H1 (cell line): Measurements from ENCODE around the gene FZD4. TPM values are rescaled to one million over a fixed set of nuclear protein-coding genes. Genes with fewer than 3 reads are reported as not detected.
"Not testable (repeated sequence)": the region's sequence is repeated elsewhere in the genome, so short reads cannot be mapped to it uniquely, and the experiment has no call there.

Experiments
- CTCF ChIA-PET: fragments of 300-600 bp; sonication (Branson Sonifier 250); formaldehyde crosslinking; loops from one replicate; lab custom pipeline; 2021; ENCODE audit not compliant: partially characterized antibody; lab: Charles Lee
- POLR2A ChIA-PET: fragments of 300-600 bp; sonication (Branson Sonifier 250); formaldehyde crosslinking; loops from one replicate; lab custom pipeline; 2021; ENCODE audit warnings: inconsistent platforms; ENCODE audit not compliant: partially characterized antibody; lab: Charles Lee
- DNase-seq, 2 experiments: peaks; one replicate each; pipeline versions ENCODE4 v3.0.0 to v3.0.0-alpha.2; 2010 to 2022; ENCODE audit warnings: low spot score in 2 of 2, low read depth in 1 of 2, mixed read lengths in 1 of 2
- FAIRE-seq: peaks from 2 replicates; lab custom pipeline; 2011; peaks lifted over from hg19 to GRCh38; lab: Jason Lieb, UNC
- H2AFZ ChIP-seq: 2 replicates; pipeline ENCODE4 v1.8.1; 2012; ENCODE audit warnings: low read length, inconsistent platforms
- H2AK5ac ChIP-seq: 2 replicates; pipeline ENCODE4 v1.6.1; 2013; ENCODE audit warnings: low read depth, low read length
- H2BK120ac ChIP-seq: replicated peaks from 2 replicates; pipeline ENCODE3; 2013; ENCODE audit warnings: low read depth, low read length, inconsistent platforms
- H2BK12ac ChIP-seq: 2 replicates; pipeline ENCODE4 v1.6.1; 2013; ENCODE audit warnings: low read depth, low read length
- H2BK15ac ChIP-seq: 2 replicates; pipeline ENCODE4 v1.6.1; 2013; ENCODE audit warnings: low read length
- H2BK20ac ChIP-seq: 2 replicates; pipeline ENCODE4 v1.6.1; 2013; ENCODE audit warnings: low read length
- H2BK5ac ChIP-seq: 2 replicates; pipeline ENCODE4 v1.6.1; 2013; ENCODE audit warnings: low read depth, low read length
- H3K14ac ChIP-seq: 2 replicates; pipeline ENCODE4 v1.6.1; 2013; ENCODE audit warnings: inconsistent platforms; ENCODE audit not compliant: insufficient read length
- H3K18ac ChIP-seq: 2 replicates; pipeline ENCODE4 v1.6.1; 2013; ENCODE audit warnings: low read length; ENCODE audit errors: extremely low read depth
- H3K23ac ChIP-seq: 2 replicates; pipeline ENCODE4 v1.6.1; 2013; ENCODE audit warnings: inconsistent platforms; ENCODE audit not compliant: insufficient read length
- H3K23me2 ChIP-seq: 2 replicates; pipeline ENCODE4 v1.6.1; 2013; ENCODE audit warnings: low read depth, low read length
- H3K27ac ChIP-seq: 2 replicates; pipeline ENCODE4 v1.6.1; 2011; ENCODE audit warnings: low read depth, low read length, inconsistent platforms
- H3K27me3 ChIP-seq, 4 experiments: replicated peaks in 1 of 4; 1 replicate in 1 of 4; 2 replicates in 3 of 4; pipeline versions ENCODE4 v1.6.1 to v1.8.1; 2011 to 2013; ENCODE audit warnings: low read length in 3 of 4, mild to moderate bottlenecking in 3 of 4, inconsistent platforms in 2 of 4, mixed read lengths in 2 of 4, moderate library complexity in 1 of 4; ENCODE audit not compliant: control insufficient read depth in 3 of 4, insufficient read depth in 3 of 4; ENCODE audit errors: extremely low read depth in 1 of 4
- H3K36me3 ChIP-seq, 4 experiments: 2 replicates each; pipeline versions ENCODE4 v1.6.1 to v1.8.1; 2011 to 2013; ENCODE audit warnings: mild to moderate bottlenecking in 4 of 4, low read length in 3 of 4, moderate library complexity in 2 of 4, control low read depth in 1 of 4, inconsistent platforms in 1 of 4; ENCODE audit not compliant: insufficient read depth in 4 of 4, control insufficient read depth in 2 of 4
- H3K4ac ChIP-seq: replicated peaks from 2 replicates; pipeline ENCODE3; 2013; ENCODE audit warnings: low read length, low read depth, mixed read lengths, inconsistent platforms; ENCODE audit not compliant: insufficient read length
- H3K4me1 ChIP-seq, 4 experiments: replicated peaks in 1 of 4; 1 replicate in 1 of 4; 2 replicates in 3 of 4; pipeline versions ENCODE4 v1.6.1 to v1.8.1; 2011 to 2013; ENCODE audit warnings: low read length in 3 of 4, inconsistent platforms in 2 of 4, mixed read lengths in 1 of 4; ENCODE audit not compliant: insufficient read depth in 4 of 4, control insufficient read depth in 3 of 4
- H3K4me2 ChIP-seq, 2 experiments: 2 replicates each; pipeline versions ENCODE4 v1.6.1 to v1.8.1; 2011 to 2013; ENCODE audit warnings: low read depth in 2 of 2, low read length in 2 of 2, control low read depth in 1 of 2, inconsistent platforms in 1 of 2, mild to moderate bottlenecking in 1 of 2; ENCODE audit not compliant: insufficient read depth in 1 of 2
- H3K4me3 ChIP-seq, 4 experiments: fragments of 200-600, 300-600 bp in 1 of 4; sonication (generic), shearing (Covaris generic), sonication (Bioruptor Twin) in 1 of 4; 2 replicates each; pipeline versions ENCODE4 v1.5.1 to v1.8.1; 2011 to 2016; ENCODE audit warnings: low read length in 4 of 4, low read depth in 3 of 4, control low read depth in 2 of 4, inconsistent platforms in 2 of 4, mild to moderate bottlenecking in 2 of 4, mixed read lengths in 1 of 4, moderate library complexity in 1 of 4; ENCODE audit not compliant: insufficient read depth in 2 of 4; ENCODE audit errors: extremely low read depth in 1 of 4
- H3K56ac ChIP-seq: replicated peaks from 2 replicates; pipeline ENCODE3; 2013; ENCODE audit warnings: low read depth, mild to moderate bottlenecking, mixed read lengths, low read length, inconsistent platforms; ENCODE audit not compliant: insufficient read length
- H3K79me1 ChIP-seq: 2 replicates; pipeline ENCODE4 v1.6.1; 2013; ENCODE audit warnings: low read depth, low read length, control low read depth
- H3K79me2 ChIP-seq, 2 experiments: 2 replicates each; pipeline versions ENCODE4 v1.6.1 to v1.8.1; 2012 to 2013; ENCODE audit warnings: low read length in 2 of 2, mild to moderate bottlenecking in 2 of 2, inconsistent platforms in 1 of 2; ENCODE audit not compliant: insufficient read depth in 2 of 2, control insufficient read depth in 1 of 2
- H3K9ac ChIP-seq, 4 experiments: replicated peaks in 1 of 4; 1 replicate in 1 of 4; 2 replicates in 3 of 4; pipeline versions ENCODE4 v1.6.1 to v1.8.1; 2011 to 2013; ENCODE audit warnings: low read depth in 3 of 4, low read length in 3 of 4, control low read depth in 2 of 4, mild to moderate bottlenecking in 2 of 4, moderate library complexity in 2 of 4, inconsistent platforms in 1 of 4; ENCODE audit errors: extremely low read depth in 1 of 4
- H3K9me3 ChIP-seq, 2 experiments: 2 replicates each; pipeline versions ENCODE4 v1.6.1 to v1.8.1; 2012 to 2013; ENCODE audit warnings: mild to moderate bottlenecking in 2 of 2, moderate library complexity in 2 of 2, control low read depth in 1 of 2, inconsistent platforms in 1 of 2, low read depth in 1 of 2, low read length in 1 of 2, mixed read lengths in 1 of 2; ENCODE audit not compliant: insufficient read depth in 2 of 2
- H4K20me1 ChIP-seq, 2 experiments: replicated peaks in 1 of 2; 2 replicates each; pipeline versions ENCODE3 to v1.8.1; 2011 to 2013; ENCODE audit warnings: inconsistent platforms in 2 of 2, low read length in 2 of 2, mild to moderate bottlenecking in 1 of 2; ENCODE audit not compliant: insufficient read depth in 2 of 2, control insufficient read depth in 1 of 2
- H4K5ac ChIP-seq: 2 replicates; pipeline ENCODE4 v1.6.1; 2013; ENCODE audit warnings: low read length, low read depth, mixed read lengths, inconsistent platforms; ENCODE audit not compliant: insufficient read length
- H4K8ac ChIP-seq: 2 replicates; pipeline ENCODE4 v1.8.0; 2013; ENCODE audit warnings: mild to moderate bottlenecking, moderate library complexity, low read length, inconsistent platforms; ENCODE audit not compliant: insufficient read depth; ENCODE audit errors: extremely low read depth
- H4K91ac ChIP-seq: replicated peaks from 2 replicates; pipeline ENCODE3; 2013; ENCODE audit warnings: low read length, mixed read lengths, inconsistent platforms; ENCODE audit not compliant: insufficient read length
- BRCA1 ChIP-seq: IDR thresholded peaks from 2 replicates; pipeline ENCODE4 v1.6.1; 2012; ENCODE audit warnings: low read depth, low read length, improper control_type of control experiment
- EP300 ChIP-seq, 2 experiments: IDR thresholded peaks; 1 replicate in 1 of 2; 2 replicates in 1 of 2; pipeline ENCODE4 v1.6.1; 2011 to 2012; ENCODE audit warnings: low read depth in 2 of 2, low read length in 2 of 2, mild to moderate bottlenecking in 2 of 2, borderline replicate concordance in 1 of 2, inconsistent platforms in 1 of 2, moderate library complexity in 1 of 2
- GABPA ChIP-seq: IDR thresholded peaks from 2 replicates; pipeline ENCODE4 v1.6.1; 2011; ENCODE audit warnings: mild to moderate bottlenecking, low read length, moderate library complexity, borderline replicate concordance; ENCODE audit not compliant: insufficient read depth
- GTF2F1 ChIP-seq: IDR thresholded peaks from 2 replicates; pipeline ENCODE4 v1.6.1; 2012; ENCODE audit warnings: low read depth, low read length, improper control_type of control experiment, borderline replicate concordance
- HDAC2 ChIP-seq, 2 experiments: fragments of 300-600 bp in 1 of 2; sonication (generic) in 1 of 2; IDR thresholded peaks; 2 replicates each; pipeline ENCODE4 v1.6.1; 2011 to 2012; ENCODE audit warnings: low read depth in 2 of 2, low read length in 2 of 2, mild to moderate bottlenecking in 2 of 2, moderate library complexity in 2 of 2, borderline replicate concordance in 1 of 2, inconsistent platforms in 1 of 2
- JUND ChIP-seq: IDR thresholded peaks from 2 replicates; pipeline ENCODE4 v1.6.1; 2011; ENCODE audit warnings: mild to moderate bottlenecking, improper control_type of control experiment, low read length
- KDM1A ChIP-seq: fragments of 200-600, 300-600 bp; sonication (generic); IDR thresholded peaks from 2 replicates; pipeline ENCODE4 v1.7.1; 2016; ENCODE audit warnings: mild to moderate bottlenecking, low read length, borderline replicate concordance
- MAX ChIP-seq: IDR thresholded peaks from 2 replicates; pipeline ENCODE4 v1.6.1; 2012; ENCODE audit warnings: inconsistent platforms
- SP1 ChIP-seq: IDR thresholded peaks from 2 replicates; pipeline ENCODE4 v1.6.1; 2011; ENCODE audit warnings: low read depth, low read length
- SP4 ChIP-seq: IDR thresholded peaks from 2 replicates; pipeline ENCODE4 v1.6.1; 2012; ENCODE audit warnings: low read length, inconsistent platforms
- WGBS, 2 experiments: shearing (Covaris generic) in 1 of 2; methylation state at CpG; one replicate each; pipeline versions ENCODE4 v1.1.6 to v1.1.7; 2013 to 2015; ENCODE audit warnings: low lambda C conversion rate in 2 of 2, mixed read lengths in 2 of 2, inconsistent platforms in 1 of 2, low coverage in 1 of 2, missing lambda C conversion rate in 1 of 2; ENCODE audit not compliant: insufficient replicate concordance in 2 of 2, insufficient coverage in 1 of 2, insufficient read length in 1 of 2; ENCODE audit errors: extremely low coverage in 1 of 2, missing lambda C conversion rate in 1 of 2; 5-methylcytosine and 5-hydroxymethylcytosine counted together
- polyA plus RNA-seq, 7 experiments: library from polyadenylated mRNA; depleted of rRNA in 3 of 7; stranded (reverse) in 5 of 7; unstranded in 2 of 7; fragments of >200 nt in 5 of 7; fragments of 200-250 nt in 2 of 7; gene quantifications; 1 replicate in 5 of 7; 2 replicates in 1 of 7; 4 replicates in 1 of 7; pipeline versions ENCODE4 v1.2.1 to v1.2.3, GENCODE V29; 2011 to 2013; ENCODE audit warnings: missing spikeins in 2 of 7, mixed read lengths in 2 of 7
- total RNA-seq: library from RNA; stranded (reverse); fragmentation: NEBNext Ultra II Directional; extraction: Animal tissue kit (Norgen Biotek cat#: 25700); gene quantifications from 2 replicates; pipeline ENCODE4 v1.2.1, GENCODE V29; 2021

Gene FZD4
- total and polyA plus RNA-seq, 2 of the 8 experiments (the other 6 are each of a cell fraction or from before 2014, with no cell fraction given), result 3.1 to 7.1 TPM

DNA sequence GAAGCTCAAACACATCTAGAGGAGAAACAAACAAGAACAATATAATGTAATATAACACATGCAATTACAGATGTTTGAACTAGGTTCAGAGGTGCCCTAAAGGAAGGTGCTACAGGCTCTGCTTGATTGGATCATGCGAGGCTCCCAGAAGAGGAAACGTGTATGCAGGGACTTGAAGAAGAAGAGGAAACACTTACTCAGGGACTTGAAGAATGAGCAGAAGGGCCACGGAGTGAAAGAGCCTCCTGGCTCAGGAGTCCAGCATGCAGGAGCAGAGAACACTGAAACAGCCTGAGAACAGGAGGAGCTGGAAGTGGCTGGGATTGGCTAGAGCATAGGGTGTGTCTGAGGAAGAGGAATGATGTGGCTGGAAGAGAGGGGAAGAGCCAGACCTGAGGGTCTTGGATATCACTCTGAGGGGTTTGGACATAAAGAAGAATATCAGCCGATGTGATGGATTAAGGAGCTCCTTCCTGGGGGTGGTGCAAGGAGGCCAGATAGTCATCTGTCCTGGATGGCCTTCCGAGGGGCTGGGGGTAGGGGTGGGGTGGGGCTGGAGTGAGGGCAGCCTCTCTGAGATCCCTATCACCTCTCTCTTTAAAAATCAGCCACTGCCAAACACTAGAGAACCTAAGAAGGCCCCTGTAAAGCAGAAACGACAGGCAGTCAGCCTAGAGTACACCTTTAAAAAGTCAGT lies 16.8 kb downstream of the FZD4 start (continued):
- no peak for TF ChIP-seq EP300 (IDR thresholded peaks at IDR 0.05; ENCODE audit: borderline replicate concordance in 1 of 2, low read depth in 2 of 2, low read length in 2 of 2)
- no peak for TF ChIP-seq GTF2F1
- TF ChIP-seq SP1, result no peak
- no peak for TF ChIP-seq BRCA1
- no peak for TF ChIP-seq KDM1A
- TF ChIP-seq MAX, result no peak
- TF ChIP-seq GABPA, result no peak
- TF ChIP-seq HDAC2 (IDR thresholded peaks at IDR 0.05; ENCODE audit: borderline replicate concordance in 1 of 2, low read depth in 2 of 2, low read length in 2 of 2), result no peak
- TF ChIP-seq JUND, result no peak
- no peak for TF ChIP-seq SP4
- TF ChIP-seq, all 59 proteins: peak for 0

- H2BK5ac ChIP-seq, POLR2A ChIA-PET, H2BK120ac ChIP-seq, H2AK5ac ChIP-seq, H3K9me3 ChIP-seq, H4K8ac ChIP-seq, H3K23ac ChIP-seq, DNase-seq, H3K27ac ChIP-seq, H3K23me2 ChIP-seq, H3K4me3 ChIP-seq, H3K79me1 ChIP-seq, H2AFZ ChIP-seq, FAIRE-seq, H3K4me2 ChIP-seq, H3K27me3 ChIP-seq, H3K4ac ChIP-seq, H2BK12ac ChIP-seq, H4K5ac ChIP-seq, H3K18ac ChIP-seq, H2BK15ac ChIP-seq, H3K79me2 ChIP-seq, H3K36me3 ChIP-seq, H3K9ac ChIP-seq, H2BK20ac ChIP-seq, H4K20me1 ChIP-seq, H3K14ac ChIP-seq, H4K91ac ChIP-seq, H3K56ac ChIP-seq: not testable (repeated sequence)
- H3K4me1 ChIP-seq, result peaks cover 2 to 15% (median 9%) of the 10 kb centered on the region in 4 experiments; a peak in 6 of 7 replicates
- CTCF ChIA-PET, result interaction anchor here (0.9 to 3.1 kb wide), 10 partner anchors 10 to 433 kb away, joined by 3 to 27 read pairs (median 12); partner anchors contain the start of gene FZD4
- 81% methylated on average over 2 of the region's 2 CpGs; no CpG with 5 or more reads in 1 of the 2 experiments for WGBS, 2 experiments
Observed at GRCh38 chr11:86937193-86937806, 17.9 kb downstream of the FZD4 start.
